HepG2 (cell line): ENCODE data around the gene LYPD4. TPM values are rescaled to one million over a fixed set of nuclear protein-coding genes. Genes with fewer than 3 reads are reported as not detected.

ENCODE experiments used
- ARNT2 ChIP-seq: sonication (generic); formaldehyde crosslinking; IDR thresholded peaks from 2 replicates; pipeline ENCODE4 v1.8.0; 2022; ENCODE audit warnings: mild to moderate bottlenecking, low read depth, missing genetic modification reagents, moderate library complexity
- ATF1 ChIP-seq: IDR thresholded peaks from 2 replicates; pipeline ENCODE4 v1.6.1; 2016; ENCODE audit warnings: mild to moderate bottlenecking, control low read depth
- CREM ChIP-seq, 2 experiments: sonication (generic) in 1 of 2; formaldehyde crosslinking in 1 of 2; IDR thresholded peaks; 2 replicates each; pipeline versions ENCODE4 v1.4.0 to v1.6.1; 2016 to 2020; ENCODE audit warnings: antibody characterized with exemption in 1 of 2, mild to moderate bottlenecking in 1 of 2, missing genetic modification reagents in 1 of 2
- IKZF1 ChIP-seq: fragments of 450-650 bp; IDR thresholded peaks from 2 replicates; pipeline ENCODE4 v1.7.1; 2016
- LCORL ChIP-seq, 2 experiments: fragments of 450-650 bp in 1 of 2; sonication (generic) in 1 of 2; formaldehyde crosslinking in 1 of 2; IDR thresholded peaks; 2 replicates each; pipeline versions ENCODE4 v1.5.0 to v1.6.1; 2017 to 2020; ENCODE audit warnings: antibody characterized with exemption in 1 of 2, missing genetic modification reagents in 1 of 2
- NFIB ChIP-seq: sonication (generic); formaldehyde crosslinking; IDR thresholded peaks from 2 replicates; pipeline ENCODE4 v1.9.0; 2021; ENCODE audit warnings: missing genetic modification reagents, mild to moderate bottlenecking, borderline replicate concordance
- ONECUT2 ChIP-seq: sonication (generic); formaldehyde crosslinking; IDR thresholded peaks from 2 replicates; pipeline ENCODE4 v1.4.0; 2020; ENCODE audit warnings: missing genetic modification reagents
- POLR2G ChIP-seq: fragments of 200-400 bp; formaldehyde crosslinking; IDR thresholded peaks from 2 replicates; pipeline ENCODE4 v1.6.1; 2018; ENCODE audit warnings: mild to moderate bottlenecking, low read depth, low read length, moderate library complexity
- PRMT3 ChIP-seq: sonication (generic); formaldehyde crosslinking; IDR thresholded peaks from 2 replicates; pipeline ENCODE4 v1.8.1; 2022; ENCODE audit warnings: low read depth, mild to moderate bottlenecking, moderate library complexity, missing genetic modification reagents, borderline replicate concordance
- RBFOX2 ChIP-seq: fragments of 200-400 bp; formaldehyde crosslinking; IDR thresholded peaks from 2 replicates; pipeline ENCODE4 v1.6.1; 2017; ENCODE audit warnings: low read depth, mild to moderate bottlenecking, low read length
- SKI ChIP-seq: fragments of 450-650 bp; IDR thresholded peaks from one replicate; pipeline ENCODE4 v1.6.1; 2018; ENCODE audit warnings: mild to moderate bottlenecking; ENCODE audit not compliant: partially characterized antibody
- SOX13 ChIP-seq, 3 experiments: fragments of 450-650 bp in 1 of 3; sonication (generic) in 1 of 3; formaldehyde crosslinking in 1 of 3; IDR thresholded peaks in 2 of 3; conservative IDR thresholded peaks in 1 of 3; 2 replicates each; pipeline versions ENCODE4 v1.5.0 to v1.6.1; 2016 to 2020; ENCODE audit warnings: antibody characterized with exemption in 1 of 3, mild to moderate bottlenecking in 1 of 3, missing compliant biosample characterization in 1 of 3, missing genetic modification reagents in 1 of 3, moderate library complexity in 1 of 3
- TGIF2 ChIP-seq: IDR thresholded peaks from 2 replicates; pipeline ENCODE4 v1.6.1; 2016; ENCODE audit warnings: control low read depth, missing compliant biosample characterization
- ZNF205 ChIP-seq: IDR thresholded peaks from 2 replicates; pipeline ENCODE4 v1.6.1; 2018; ENCODE audit warnings: missing biosample characterization, missing genetic modification reagents
- ZNF350 ChIP-seq: sonication (generic); formaldehyde crosslinking; IDR thresholded peaks from 2 replicates; pipeline ENCODE4 v1.4.0; 2020; ENCODE audit warnings: mild to moderate bottlenecking, low read depth, missing genetic modification reagents, borderline replicate concordance
- ZNF615 ChIP-seq: sonication (generic); formaldehyde crosslinking; IDR thresholded peaks from 2 replicates; pipeline ENCODE4 v1.5.0; 2020; ENCODE audit warnings: mild to moderate bottlenecking, missing genetic modification reagents, borderline replicate concordance
- ZNF619 ChIP-seq: sonication (generic); formaldehyde crosslinking; IDR thresholded peaks from 2 replicates; pipeline ENCODE4 v1.4.0; 2020; ENCODE audit warnings: mild to moderate bottlenecking, missing genetic modification reagents
- ZNF660 ChIP-seq: sonication (generic); formaldehyde crosslinking; IDR thresholded peaks from 2 replicates; pipeline ENCODE4 v1.5.1; 2020; ENCODE audit warnings: mild to moderate bottlenecking, low read depth, missing genetic modification reagents, borderline replicate concordance
- ZNF709 ChIP-seq: sonication (generic); formaldehyde crosslinking; IDR thresholded peaks from 2 replicates; pipeline ENCODE4 v1.5.0; 2020; ENCODE audit warnings: mild to moderate bottlenecking, missing genetic modification reagents
- polyA plus RNA-seq, 8 experiments: library from polyadenylated mRNA; depleted of rRNA in 3 of 8; stranded (reverse) in 7 of 8; unstranded in 1 of 8; fragments of >200 nt; fragmentation: Illumina TruSeq in 4 of 8; extraction: Trizol in 4 of 8; gene quantifications; 2 replicates each; pipeline versions ENCODE4 v1.2.1 to v1.2.3, GENCODE V29; 2011 to 2016; ENCODE audit warnings: low read depth in 4 of 8, missing spikeins in 1 of 8, mixed read lengths in 1 of 8; ENCODE audit not compliant: insufficient read depth in 1 of 8
- total RNA-seq, 5 experiments: library from RNA; depleted of rRNA; stranded (reverse); fragments of >200 nt; fragmentation: Illumina TruSeq; extraction: Trizol; gene quantifications; 2 replicates each; pipeline ENCODE4 v1.2.3, GENCODE V29; 2016; ENCODE audit warnings: low read depth in 1 of 5
- TF ChIP-seq, protein P1 (sequence below): IDR thresholded peaks from 2 replicates; pipeline ENCODE4 v1.6.1; 2016
- TF ChIP-seq, protein P2 (sequence below): sonication (generic); formaldehyde crosslinking; IDR thresholded peaks from 2 replicates; pipeline ENCODE4 v1.5.1; 2020; ENCODE audit warnings: missing genetic modification reagents, mild to moderate bottlenecking, borderline replicate concordance
- TF ChIP-seq, protein P3 (sequence below): sonication (generic); formaldehyde crosslinking; IDR thresholded peaks from 2 replicates; pipeline ENCODE4 v1.5.1; 2020; ENCODE audit warnings: missing genetic modification reagents, mild to moderate bottlenecking, borderline replicate concordance

Gene LYPD4
- total and polyA plus RNA-seq, 2 of the 13 experiments (the other 11 are each of a cell fraction or from before 2014, with no cell fraction given), result not detected

DNA sequence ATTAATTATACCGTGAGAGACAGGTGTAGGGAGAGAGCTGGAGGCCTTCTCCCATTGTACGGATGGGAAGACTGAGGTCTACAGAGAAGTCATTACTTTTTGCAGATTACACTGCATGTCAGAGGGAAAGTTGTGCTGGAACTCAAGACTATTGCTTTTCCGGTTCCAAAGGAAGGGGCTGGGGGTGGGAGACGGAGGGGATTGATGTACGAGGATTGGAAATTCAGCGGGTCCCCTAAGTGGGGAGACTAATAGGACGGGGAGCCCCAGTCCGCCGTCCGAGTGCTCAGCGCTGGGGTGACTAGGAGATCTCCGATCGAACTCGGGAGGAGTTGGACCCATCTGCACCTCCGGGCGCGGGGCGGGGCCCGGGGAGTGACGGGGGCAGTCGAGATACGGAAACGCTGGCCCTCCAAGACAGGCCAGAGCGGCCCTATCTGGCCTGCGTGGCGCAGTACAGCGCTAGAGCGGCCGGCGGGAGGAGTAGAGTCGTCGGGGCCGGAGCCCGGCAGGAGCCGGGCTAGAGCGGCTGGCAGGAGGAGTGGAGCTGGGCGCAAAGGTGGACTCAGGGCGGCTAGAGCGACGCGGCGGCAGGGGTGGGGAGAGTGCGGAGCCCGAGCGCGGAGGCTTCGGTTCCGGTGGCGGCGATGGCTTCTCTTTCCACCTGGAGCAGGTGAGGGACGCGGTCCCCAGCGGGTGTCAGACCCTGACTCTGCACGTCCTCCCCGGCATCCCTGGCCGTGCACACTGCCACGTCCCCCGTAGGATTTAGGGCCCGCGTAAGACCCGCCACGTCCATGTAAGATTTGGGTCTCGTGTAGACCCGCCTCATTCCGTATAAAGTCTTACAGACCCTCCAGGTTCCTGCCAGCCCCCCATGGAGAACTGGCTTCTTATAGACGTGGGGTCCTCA lies 39.6 kb upstream of the LYPD4 start (continued):
- TF ChIP-seq TGIF2 (CRISPR knock-in tag), result peak; percentile 79; the same call in 1 of the 2 replicates
- peak; percentile 84 for TF ChIP-seq POLR2G
- TF ChIP-seq, protein P1, sequence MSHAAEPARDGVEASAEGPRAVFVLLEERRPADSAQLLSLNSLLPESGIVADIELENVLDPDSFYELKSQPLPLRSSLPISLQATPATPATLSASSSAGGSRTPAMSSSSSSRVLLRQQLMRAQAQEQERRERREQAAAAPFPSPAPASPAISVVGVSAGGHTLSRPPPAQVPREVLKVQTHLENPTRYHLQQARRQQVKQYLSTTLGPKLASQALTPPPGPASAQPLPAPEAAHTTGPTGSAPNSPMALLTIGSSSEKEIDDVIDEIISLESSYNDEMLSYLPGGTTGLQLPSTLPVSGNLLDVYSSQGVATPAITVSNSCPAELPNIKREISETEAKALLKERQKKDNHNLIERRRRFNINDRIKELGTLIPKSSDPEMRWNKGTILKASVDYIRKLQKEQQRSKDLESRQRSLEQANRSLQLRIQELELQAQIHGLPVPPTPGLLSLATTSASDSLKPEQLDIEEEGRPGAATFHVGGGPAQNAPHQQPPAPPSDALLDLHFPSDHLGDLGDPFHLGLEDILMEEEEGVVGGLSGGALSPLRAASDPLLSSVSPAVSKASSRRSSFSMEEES (CRISPR knock-in tag), result peak; percentile 61; the same call in 1 of the 2 replicates
- no peak for TF ChIP-seq SOX13 (IDR thresholded peaks at IDR 0.05)
- TF ChIP-seq SOX13 (CRISPR knock-in tag; conservative IDR thresholded peaks at IDR 0.05 in 1 of 2, IDR thresholded peaks at IDR 0.05 in 1 of 2), result peak in 1 of 2 experiments; percentile 58; a peak in 2 of 4 replicates
- no peak for TF ChIP-seq IKZF1
- no peak for TF ChIP-seq ZNF660 (CRISPR knock-in tag)
- TF ChIP-seq ARNT2 (CRISPR knock-in tag), result 0 out of 2 replicates have a peak, but pooled peaks have one; percentile 57
- TF ChIP-seq SKI, result peak; percentile 66
- TF ChIP-seq RBFOX2, result peak; percentile 90
- TF ChIP-seq, protein P2, sequence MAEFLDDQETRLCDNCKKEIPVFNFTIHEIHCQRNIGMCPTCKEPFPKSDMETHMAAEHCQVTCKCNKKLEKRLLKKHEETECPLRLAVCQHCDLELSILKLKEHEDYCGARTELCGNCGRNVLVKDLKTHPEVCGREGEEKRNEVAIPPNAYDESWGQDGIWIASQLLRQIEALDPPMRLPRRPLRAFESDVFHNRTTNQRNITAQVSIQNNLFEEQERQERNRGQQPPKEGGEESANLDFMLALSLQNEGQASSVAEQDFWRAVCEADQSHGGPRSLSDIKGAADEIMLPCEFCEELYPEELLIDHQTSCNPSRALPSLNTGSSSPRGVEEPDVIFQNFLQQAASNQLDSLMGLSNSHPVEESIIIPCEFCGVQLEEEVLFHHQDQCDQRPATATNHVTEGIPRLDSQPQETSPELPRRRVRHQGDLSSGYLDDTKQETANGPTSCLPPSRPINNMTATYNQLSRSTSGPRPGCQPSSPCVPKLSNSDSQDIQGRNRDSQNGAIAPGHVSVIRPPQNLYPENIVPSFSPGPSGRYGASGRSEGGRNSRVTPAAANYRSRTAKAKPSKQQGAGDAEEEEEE, result 0 out of 2 replicates have a peak, but pooled peaks have one; percentile 74
- peak; percentile 79 for TF ChIP-seq CREM (IDR thresholded peaks at IDR 0.05)
- TF ChIP-seq CREM (CRISPR knock-in tag; IDR thresholded peaks at IDR 0.05), result no peak
- peak; percentile 18; the same call in 1 of the 2 replicates for TF ChIP-seq ONECUT2
- TF ChIP-seq LCORL (IDR thresholded peaks at IDR 0.05), result no peak
- peak; percentile 79 for TF ChIP-seq LCORL (CRISPR knock-in tag; IDR thresholded peaks at IDR 0.05)
- TF ChIP-seq PRMT3 (CRISPR knock-in tag), result no peak
- peak; percentile 91 for TF ChIP-seq ZNF350 (CRISPR knock-in tag)
- peak; percentile 69 for TF ChIP-seq ATF1 (CRISPR knock-in tag)
- peak; percentile 83; the same call in 1 of the 2 replicates for TF ChIP-seq ZNF619 (CRISPR knock-in tag)
- peak; percentile 18; the same call in 1 of the 2 replicates for TF ChIP-seq ZNF615 (CRISPR knock-in tag)
- peak; percentile 82; the same call in 1 of the 2 replicates for TF ChIP-seq ZNF205 (CRISPR knock-in tag)
- TF ChIP-seq ZNF709 (CRISPR knock-in tag), result no peak
- TF ChIP-seq, protein P3, sequence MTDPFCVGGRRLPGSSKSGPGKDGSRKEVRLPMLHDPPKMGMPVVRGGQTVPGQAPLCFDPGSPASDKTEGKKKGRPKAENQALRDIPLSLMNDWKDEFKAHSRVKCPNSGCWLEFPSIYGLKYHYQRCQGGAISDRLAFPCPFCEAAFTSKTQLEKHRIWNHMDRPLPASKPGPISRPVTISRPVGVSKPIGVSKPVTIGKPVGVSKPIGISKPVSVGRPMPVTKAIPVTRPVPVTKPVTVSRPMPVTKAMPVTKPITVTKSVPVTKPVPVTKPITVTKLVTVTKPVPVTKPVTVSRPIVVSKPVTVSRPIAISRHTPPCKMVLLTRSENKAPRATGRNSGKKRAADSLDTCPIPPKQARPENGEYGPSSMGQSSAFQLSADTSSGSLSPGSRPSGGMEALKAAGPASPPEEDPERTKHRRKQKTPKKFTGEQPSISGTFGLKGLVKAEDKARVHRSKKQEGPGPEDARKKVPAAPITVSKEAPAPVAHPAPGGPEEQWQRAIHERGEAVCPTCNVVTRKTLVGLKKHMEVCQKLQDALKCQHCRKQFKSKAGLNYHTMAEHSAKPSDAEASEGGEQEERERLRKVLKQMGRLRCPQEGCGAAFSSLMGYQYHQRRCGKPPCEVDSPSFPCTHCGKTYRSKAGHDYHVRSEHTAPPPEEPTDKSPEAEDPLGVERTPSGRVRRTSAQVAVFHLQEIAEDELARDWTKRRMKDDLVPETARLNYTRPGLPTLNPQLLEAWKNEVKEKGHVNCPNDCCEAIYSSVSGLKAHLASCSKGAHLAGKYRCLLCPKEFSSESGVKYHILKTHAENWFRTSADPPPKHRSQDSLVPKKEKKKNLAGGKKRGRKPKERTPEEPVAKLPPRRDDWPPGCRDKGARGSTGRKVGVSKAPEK, result no peak
- no peak for TF ChIP-seq NFIB
